Activated T-cell treated with anti-CD3 and anti-CD28 coated beads, Interleukin-2, amount 50 U/mL, for 72 hours (primary cell): ENCODE results near the gene NOLC1. TPM values are rescaled to one million over a fixed set of nuclear protein-coding genes. Genes with fewer than 3 reads are reported as not detected.
A peak's percentile ranks its signal among the peaks of the same experiment; 100 is the strongest.

Source experiments
- ATAC-seq, 2 donors: fragments of 150-1000 bp; cut with Tn5 transposase; replicated peaks in 1 of 2; 2 replicates each; pipeline ENCODE4 v1.10.0; 2021; ENCODE audit warnings: moderate library complexity in 2 of 2, mild to moderate bottlenecking in 1 of 2
- DNase-seq, 2 donors: peaks; one replicate each; pipeline ENCODE4 v3.0.0; 2021 to 2022; ENCODE audit warnings: mixed read lengths in 1 of 2
- H3K27ac Mint-ChIP-seq: one replicate; pipeline ENCODE4 v1.8.0; 2022; ENCODE audit warnings: mild to moderate bottlenecking, moderate library complexity, mixed read lengths
- H3K27me3 Mint-ChIP-seq: one replicate; pipeline ENCODE4 v1.8.0; 2022; ENCODE audit warnings: low read depth, mixed read lengths
- H3K36me3 Mint-ChIP-seq, 2 donors: one replicate each; pipeline ENCODE4 v1.8.0; 2022; ENCODE audit warnings: mixed read lengths in 2 of 2, mild to moderate bottlenecking in 1 of 2; ENCODE audit not compliant: insufficient read depth in 2 of 2
- H3K4me1 Mint-ChIP-seq: one replicate; pipeline ENCODE4 v1.8.0; 2022; ENCODE audit warnings: low read depth, mixed read lengths
- H3K4me3 Mint-ChIP-seq, 2 donors: one replicate each; pipeline ENCODE4 v1.8.0; 2022; ENCODE audit warnings: mild to moderate bottlenecking in 2 of 2, mixed read lengths in 2 of 2, moderate library complexity in 2 of 2
- H3K9me3 Mint-ChIP-seq, 2 donors: one replicate each; pipeline ENCODE4 v1.8.0; 2022; ENCODE audit warnings: mixed read lengths in 2 of 2
- total RNA-seq, 2 donors: library from RNA; stranded (reverse); gene quantifications; one replicate each; pipeline ENCODE4 v1.2.3, GENCODE V29; 2022

NOLC1 gene
- total RNA-seq, 2 donors from 2014 or later, result 98.2 to 124 TPM

- Mint-ChIP-seq H3K9me3 (no peaks in the 10 kb centered on the region), H3K27ac (peak overlapping the region; percentile 98), H3K27me3 (no peaks in the 10 kb centered on the region), H3K36me3 (peaks cover 8 to 47% of the 10 kb centered on the region in 2 donors), H3K4me1 (peaks cover 51% of the 10 kb centered on the region), H3K4me3 (peak overlapping the region; percentile 95 to 97)
- DNase-seq (no peak), ATAC-seq (no peak)
Measured at GRCh38 chr10:102150970-102151773, 1.0 kb upstream of the NOLC1 start.

- no peaks in the 10 kb centered on the region for H3K27me3 Mint-ChIP-seq
- peaks cover 64% of the 10 kb centered on the region for H3K4me1 Mint-ChIP-seq
- H3K4me3 Mint-ChIP-seq, result peak overlapping the region; percentile 95 to 97
- no peaks in the 10 kb centered on the region for H3K9me3 Mint-ChIP-seq
- peak overlapping the region; percentile 95 for H3K27ac Mint-ChIP-seq
- peak; percentile 47 to 51 for DNase-seq
- peaks cover 12 to 55% of the 10 kb centered on the region in 2 donors for H3K36me3 Mint-ChIP-seq
- ATAC-seq, result peak; percentile 29 to 30
Measured at GRCh38 chr10:102152545-102152890, 329 bp downstream of the NOLC1 start.

- Mint-ChIP-seq H3K27me3 (no peaks in the 10 kb centered on the region), H3K4me3 (peak overlapping the region; percentile 95 to 97), H3K36me3 (peaks cover 12 to 53% of the 10 kb centered on the region in 2 donors), H3K4me1 (peaks cover 65% of the 10 kb centered on the region), H3K27ac (peak overlapping the region; percentile 95), H3K9me3 (no peaks in the 10 kb centered on the region)
- ATAC-seq (no peak), DNase-seq (no peak)
Measured at GRCh38 chr10:102153093-102153620, 968 bp downstream of the NOLC1 start.

- H3K9me3 Mint-ChIP-seq, result no peaks in the 10 kb centered on the region
- peaks cover 65% of the 10 kb centered on the region for H3K4me1 Mint-ChIP-seq
- DNase-seq, result no peak
- H3K27me3 Mint-ChIP-seq, result no peaks in the 10 kb centered on the region
- no peak for ATAC-seq
- H3K4me3 Mint-ChIP-seq, result peak overlapping the region; percentile 74
- peak overlapping the region; percentile 91 for H3K27ac Mint-ChIP-seq
- H3K36me3 Mint-ChIP-seq, result peaks cover 15 to 58% of the 10 kb centered on the region in 2 donors
Measured at GRCh38 chr10:102154466-102155116, 2.4 kb downstream of the NOLC1 start.

- no peaks in the 10 kb centered on the region for H3K27me3 Mint-ChIP-seq
- H3K36me3 Mint-ChIP-seq, result peaks cover 17 to 63% of the 10 kb centered on the region in 2 donors
Measured at GRCh38 chr10:102157224-102157623, 5.0 kb downstream of the NOLC1 start.

GRCh38 chr10:102159051-102159597, 6.9 kb downstream of the NOLC1 start:
- no peak for ATAC-seq
- H3K27me3 Mint-ChIP-seq, result no peaks in the 10 kb centered on the region
- peaks cover 14 to 59% of the 10 kb centered on the region in 2 donors for H3K36me3 Mint-ChIP-seq
- H3K4me1 Mint-ChIP-seq, result peaks cover 41% of the 10 kb centered on the region
- peak overlapping the region; percentile 69 for H3K27ac Mint-ChIP-seq
- no peak overlapping the region for H3K4me3 Mint-ChIP-seq
- DNase-seq, result no peak
- no peaks in the 10 kb centered on the region for H3K9me3 Mint-ChIP-seq

More at GRCh38 chr10:102157224-102157623, 5.0 kb downstream of the NOLC1 start:
- Mint-ChIP-seq H3K27ac (peak overlapping the region; percentile 86), H3K9me3 (no peaks in the 10 kb centered on the region), H3K4me1 (peaks cover 54% of the 10 kb centered on the region), H3K4me3 (no peak overlapping the region)
- ATAC-seq, result no peak
- DNase-seq, result no peak

- Mint-ChIP-seq H3K9me3 (no peaks in the 10 kb centered on the region), H3K36me3 (peaks cover 14 to 53% of the 10 kb centered on the region in 2 donors), H3K4me1 (peaks cover 34% of the 10 kb centered on the region), H3K4me3 (no peak overlapping the region), H3K27me3 (no peaks in the 10 kb centered on the region), H3K27ac (no peak overlapping the region)
- ATAC-seq (no peak), DNase-seq (no peak)
Measured at GRCh38 chr10:102159831-102160230, 7.6 kb downstream of the NOLC1 start.

GRCh38 chr10:102163342-102163989, 11.3 kb downstream of the NOLC1 start:
- Mint-ChIP-seq H3K4me3 (no peak overlapping the region), H3K27ac (peak overlapping the region; percentile 17), H3K9me3 (no peaks in the 10 kb centered on the region), H3K27me3 (no peaks in the 10 kb centered on the region), H3K36me3 (peaks cover 9 to 29% of the 10 kb centered on the region in 2 donors), H3K4me1 (peaks cover 7% of the 10 kb centered on the region)
- DNase-seq (no peak), ATAC-seq (no peak)

- no peak for ATAC-seq
- Mint-ChIP-seq H3K27ac (no peak overlapping the region), H3K9me3 (no peaks in the 10 kb centered on the region)
Measured at GRCh38 chr10:102167861-102168260, 15.7 kb downstream of the NOLC1 start.

GRCh38 chr10:102170602-102171001, 18.4 kb downstream of the NOLC1 start:
- DNase-seq (no peak), ATAC-seq (no peak)
- H3K27ac Mint-ChIP-seq, result no peak overlapping the region
- H3K9me3 Mint-ChIP-seq, result no peaks in the 10 kb centered on the region
- no peaks in the 10 kb centered on the region for H3K4me1 Mint-ChIP-seq
- H3K36me3 Mint-ChIP-seq, result no peaks in the 10 kb centered on the region
- no peaks in the 10 kb centered on the region for H3K27me3 Mint-ChIP-seq
- peak overlapping the region in 1 of 2 donors; percentile 55 for H3K4me3 Mint-ChIP-seq

More at GRCh38 chr10:102167861-102168260, 15.7 kb downstream of the NOLC1 start:
- H3K36me3 Mint-ChIP-seq, result peaks cover 0 to 5% of the 10 kb centered on the region in 2 donors
- H3K27me3 Mint-ChIP-seq, result no peaks in the 10 kb centered on the region
- no peak for DNase-seq
- no peaks in the 10 kb centered on the region for H3K4me1 Mint-ChIP-seq
- no peak overlapping the region for H3K4me3 Mint-ChIP-seq

GRCh38 chr10:102172288-102172687, 20.1 kb downstream of the NOLC1 start:
- Mint-ChIP-seq H3K27ac (no peak overlapping the region), H3K4me1 (no peaks in the 10 kb centered on the region), H3K4me3 (no peak overlapping the region), H3K27me3 (no peaks in the 10 kb centered on the region), H3K9me3 (no peaks in the 10 kb centered on the region), H3K36me3 (no peaks in the 10 kb centered on the region)
- DNase-seq (no peak), ATAC-seq (no peak)

GRCh38 chr10:102175415-102175814, 23.2 kb downstream of the NOLC1 start:
- Mint-ChIP-seq H3K27me3 (no peaks in the 10 kb centered on the region), H3K4me3 (no peak overlapping the region), H3K27ac (no peak overlapping the region), H3K9me3 (no peaks in the 10 kb centered on the region), H3K36me3 (no peaks in the 10 kb centered on the region), H3K4me1 (no peaks in the 10 kb centered on the region)
- no peak for ATAC-seq
- DNase-seq, result no peak

GRCh38 chr10:102184606-102185005, 32.4 kb downstream of the NOLC1 start:
- Mint-ChIP-seq H3K36me3 (peaks cover 2 to 6% of the 10 kb centered on the region in 2 donors), H3K9me3 (peaks cover 0 to 3% of the 10 kb centered on the region in 2 donors), H3K27me3 (no peaks in the 10 kb centered on the region), H3K4me1 (peaks cover 15% of the 10 kb centered on the region), H3K27ac (no peak overlapping the region), H3K4me3 (no peak overlapping the region)
- DNase-seq (no peak), ATAC-seq (no peak)
